ENCODE data around the gene PMF1.

The PMF1 gene

DNA sequence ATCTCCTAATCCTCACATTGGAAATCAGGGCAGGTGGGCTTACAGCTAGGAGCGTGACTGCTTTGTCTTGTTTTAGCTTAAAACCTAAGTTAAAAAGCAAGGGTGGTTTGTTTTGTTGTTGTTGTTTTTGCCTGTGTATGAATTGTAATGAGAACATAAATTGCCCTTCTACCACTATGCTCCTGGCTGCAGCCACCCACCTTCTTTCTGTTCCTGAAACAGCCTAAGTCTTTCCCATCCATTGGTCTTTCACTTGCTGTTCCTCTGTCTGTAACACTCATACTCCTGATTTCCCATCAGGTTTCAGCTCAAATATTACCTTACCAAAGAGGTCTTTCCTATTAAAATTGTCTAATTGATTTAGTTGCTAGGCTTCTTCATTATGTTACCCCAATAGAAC, 70.7 kb downstream of the PMF1 start:
- TF ChIP-seq SIN3A (IDR thresholded peaks at IDR 0.05; ENCODE audit: borderline replicate concordance, insufficient read depth, low read length) = no peak
- TF ChIP-seq, protein P1, sequence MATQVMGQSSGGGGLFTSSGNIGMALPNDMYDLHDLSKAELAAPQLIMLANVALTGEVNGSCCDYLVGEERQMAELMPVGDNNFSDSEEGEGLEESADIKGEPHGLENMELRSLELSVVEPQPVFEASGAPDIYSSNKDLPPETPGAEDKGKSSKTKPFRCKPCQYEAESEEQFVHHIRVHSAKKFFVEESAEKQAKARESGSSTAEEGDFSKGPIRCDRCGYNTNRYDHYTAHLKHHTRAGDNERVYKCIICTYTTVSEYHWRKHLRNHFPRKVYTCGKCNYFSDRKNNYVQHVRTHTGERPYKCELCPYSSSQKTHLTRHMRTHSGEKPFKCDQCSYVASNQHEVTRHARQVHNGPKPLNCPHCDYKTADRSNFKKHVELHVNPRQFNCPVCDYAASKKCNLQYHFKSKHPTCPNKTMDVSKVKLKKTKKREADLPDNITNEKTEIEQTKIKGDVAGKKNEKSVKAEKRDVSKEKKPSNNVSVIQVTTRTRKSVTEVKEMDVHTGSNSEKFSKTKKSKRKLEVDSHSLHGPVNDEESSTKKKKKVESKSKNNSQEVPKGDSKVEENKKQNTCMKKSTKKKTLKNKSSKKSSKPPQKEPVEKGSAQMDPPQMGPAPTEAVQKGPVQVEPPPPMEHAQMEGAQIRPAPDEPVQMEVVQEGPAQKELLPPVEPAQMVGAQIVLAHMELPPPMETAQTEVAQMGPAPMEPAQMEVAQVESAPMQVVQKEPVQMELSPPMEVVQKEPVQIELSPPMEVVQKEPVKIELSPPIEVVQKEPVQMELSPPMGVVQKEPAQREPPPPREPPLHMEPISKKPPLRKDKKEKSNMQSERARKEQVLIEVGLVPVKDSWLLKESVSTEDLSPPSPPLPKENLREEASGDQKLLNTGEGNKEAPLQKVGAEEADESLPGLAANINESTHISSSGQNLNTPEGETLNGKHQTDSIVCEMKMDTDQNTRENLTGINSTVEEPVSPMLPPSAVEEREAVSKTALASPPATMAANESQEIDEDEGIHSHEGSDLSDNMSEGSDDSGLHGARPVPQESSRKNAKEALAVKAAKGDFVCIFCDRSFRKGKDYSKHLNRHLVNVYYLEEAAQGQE (IDR thresholded peaks at IDR 0.05; ENCODE audit: insufficient read depth in 1 of 2, low read depth in 2 of 2, low read length in 2 of 2) = no peak
- no peak for TF ChIP-seq TAF1 (IDR thresholded peaks at IDR 0.05; ENCODE audit: borderline replicate concordance, insufficient read depth, low read length)
- TF ChIP-seq FOXP2 (optimal IDR thresholded peaks at IDR 0.05; ENCODE audit: borderline replicate concordance, extremely low read depth, extremely low read length, insufficient read depth) = no peak
- no peak for TF ChIP-seq POLR2AphosphoS5 (IDR thresholded peaks at IDR 0.05; ENCODE audit: low read depth, low read length)

DNA sequence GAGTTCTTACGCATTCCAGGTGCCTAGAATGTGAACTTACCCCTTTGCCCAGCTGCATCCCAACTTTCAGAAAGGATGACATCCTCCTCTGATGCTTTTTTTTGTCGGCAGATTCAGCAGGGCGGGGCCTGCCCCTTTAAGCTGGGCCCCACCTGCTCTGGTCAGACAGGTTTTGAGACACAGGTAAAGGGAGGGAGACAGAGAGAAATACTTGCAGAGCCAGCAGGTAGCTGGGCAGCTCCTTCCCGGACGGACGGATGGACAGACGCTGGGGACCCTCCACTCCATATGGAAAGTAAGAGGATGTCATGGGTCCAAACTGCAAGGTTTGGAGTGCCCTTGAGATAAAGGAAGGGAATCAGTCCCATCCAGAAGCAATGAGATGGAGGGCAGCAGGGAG, 71.3 kb downstream of the PMF1 start, which contains the start of gene TMEM79:
Gene TMEM79, plus strand, starts transcription at position 214 of the 400 bp plus-strand sequence. CDS start 902 bp downstream, outside the sequence.
- TF ChIP-seq, protein P1 (IDR thresholded peaks at IDR 0.05; ENCODE audit: insufficient read depth in 1 of 2, low read depth in 2 of 2, low read length in 2 of 2) = no peak
- no peak for TF ChIP-seq FOXP2 (optimal IDR thresholded peaks at IDR 0.05; ENCODE audit: borderline replicate concordance, extremely low read depth, extremely low read length, insufficient read depth)
- no peak for TF ChIP-seq TAF1 (IDR thresholded peaks at IDR 0.05; ENCODE audit: borderline replicate concordance, insufficient read depth, low read length)
- TF ChIP-seq POLR2AphosphoS5 (IDR thresholded peaks at IDR 0.05; ENCODE audit: low read depth, low read length) = no peak
- no peak for TF ChIP-seq SIN3A (IDR thresholded peaks at IDR 0.05; ENCODE audit: borderline replicate concordance, insufficient read depth, low read length)

GRCh38 chr1:156284757-156285156, 72.0 kb downstream of the PMF1 start:
- TF ChIP-seq FOXP2 (optimal IDR thresholded peaks at IDR 0.05; ENCODE audit: borderline replicate concordance, extremely low read depth, extremely low read length, insufficient read depth) = no peak

- TF ChIP-seq, protein P1 (IDR thresholded peaks at IDR 0.05; ENCODE audit: insufficient read depth in 1 of 2, low read depth in 2 of 2, low read length in 2 of 2) = no peak
- TF ChIP-seq SIN3A (IDR thresholded peaks at IDR 0.05; ENCODE audit: borderline replicate concordance, insufficient read depth, low read length) (no peak), TAF1 (IDR thresholded peaks at IDR 0.05; ENCODE audit: borderline replicate concordance, insufficient read depth, low read length) (no peak), FOXP2 (optimal IDR thresholded peaks at IDR 0.05; ENCODE audit: borderline replicate concordance, extremely low read depth, extremely low read length, insufficient read depth) (no peak), POLR2AphosphoS5 (IDR thresholded peaks at IDR 0.05; ENCODE audit: low read depth, low read length) (no peak)
Measured at GRCh38 chr1:156285437-156285836, 72.6 kb downstream of the PMF1 start.

DNA sequence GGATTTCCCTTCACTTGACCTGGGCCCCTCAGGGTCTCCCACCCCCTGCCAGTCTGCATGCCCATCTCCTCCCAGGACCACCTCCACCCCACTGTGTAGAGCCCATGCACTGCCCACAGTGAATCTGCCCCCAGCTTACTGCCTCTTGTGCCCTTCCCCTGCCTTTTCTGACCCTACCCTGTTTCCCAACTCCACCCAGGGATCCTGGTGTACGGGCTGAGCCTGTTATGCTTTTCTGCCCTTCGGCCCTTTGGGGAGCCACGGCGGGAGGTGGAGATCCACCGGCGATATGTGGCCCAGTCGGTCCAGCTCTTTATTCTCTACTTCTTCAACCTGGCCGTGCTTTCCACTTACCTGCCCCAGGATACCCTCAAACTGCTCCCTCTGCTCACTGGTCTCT, 73.3 kb downstream of the PMF1 start:
- TF ChIP-seq TAF1 (IDR thresholded peaks at IDR 0.05; ENCODE audit: borderline replicate concordance, insufficient read depth, low read length) (no peak), POLR2AphosphoS5 (IDR thresholded peaks at IDR 0.05; ENCODE audit: low read depth, low read length) (no peak)

All from PFSK-1 (cell line).